MCF 10A (cell line): Measurements from ENCODE around the gene PROM1. TPM values are rescaled to one million over a fixed set of nuclear protein-coding genes. Genes with fewer than 3 reads are reported as not detected.
A peak's percentile ranks its signal among the peaks of the same experiment; 100 is the strongest.

Source experiments
- BruUV-seq: library from RNA; stranded (reverse); fragments of 400-500 nt; replicated peaks from 2 replicates; lab custom pipeline; 2021; lab: Mats Ljungman, UMichigan
- CTCF ChIA-PET: fragments of 300-600 bp; sonication (Branson Sonifier 250); formaldehyde crosslinking; extraction: SDS; loops from one replicate; lab custom pipeline; 2021; ENCODE audit warnings: antibody characterized with exemption, inconsistent platforms; lab: Yijun Ruan, JAX
- POLR2A ChIA-PET: fragments of 300-600, 350-650 bp; sonication (Branson Sonifier 250); formaldehyde crosslinking; extraction: SDS; loops from one replicate; lab custom pipeline; 2020; ENCODE audit warnings: antibody characterized with exemption, inconsistent platforms; lab: Yijun Ruan, JAX
- DNase-seq: peaks from one replicate; pipeline ENCODE4 v3.0.0-alpha.2; 2018; ENCODE audit not compliant: unreplicated experiment
- H3K27ac Mint-ChIP-seq: one replicate; pipeline ENCODE4 v1.8.0; 2022; ENCODE audit warnings: mild to moderate bottlenecking, low read depth, mixed read lengths; ENCODE audit not compliant: unreplicated experiment
- H3K27me3 Mint-ChIP-seq: one replicate; pipeline ENCODE4 v1.8.0; 2022; ENCODE audit warnings: mixed read lengths; ENCODE audit not compliant: insufficient read depth, unreplicated experiment
- H3K36me3 Mint-ChIP-seq: one replicate; pipeline ENCODE4 v1.8.0; 2022; ENCODE audit warnings: mild to moderate bottlenecking, moderate library complexity, mixed read lengths; ENCODE audit not compliant: insufficient read depth, unreplicated experiment
- H3K4me1 Mint-ChIP-seq: one replicate; pipeline ENCODE4 v1.8.0; 2022; ENCODE audit warnings: mixed read lengths; ENCODE audit not compliant: insufficient read depth, unreplicated experiment
- H3K4me3 Mint-ChIP-seq: one replicate; pipeline ENCODE4 v1.8.0; 2022; ENCODE audit warnings: mild to moderate bottlenecking, moderate library complexity, mixed read lengths; ENCODE audit not compliant: unreplicated experiment
- H3K9me3 Mint-ChIP-seq: one replicate; pipeline ENCODE4 v1.8.0; 2022; ENCODE audit warnings: mixed read lengths; ENCODE audit not compliant: unreplicated experiment
- CTCF ChIP-seq: fragments of 200-600 bp; IDR thresholded peaks from one replicate; pipeline ENCODE4 v1.8.0; 2022; ENCODE audit warnings: antibody characterized with exemption, mild to moderate bottlenecking; ENCODE audit not compliant: unreplicated experiment
- intact Hi-C: fragments of 100-400 bp; cut with micrococcal nuclease; formaldehyde crosslinking; loops from 2 replicates; pipeline ENCODE4 v1.14.1; 2022
- total RNA-seq: library from RNA; stranded (reverse); gene quantifications from 2 replicates; pipeline ENCODE4 v1.2.3, GENCODE V29; 2022

PROM1 gene
- total RNA-seq, 1 experiment from 2014 or later, result not detected

- Mint-ChIP-seq H3K27me3 (peaks cover 33% of the 10 kb centered on the region), H3K4me1 (peaks cover 12% of the 10 kb centered on the region), H3K27ac (no peak overlapping the region), H3K9me3 (no peaks in the 10 kb centered on the region), H3K36me3 (no peaks in the 10 kb centered on the region), H3K4me3 (no peak overlapping the region)
- intact Hi-C loops, result no loop called here
- peak; percentile 24 for DNase-seq
- ChIA-PET CTCF (interaction anchor here (0.6 to 1.0 kb wide), 3 partner anchors 19 to 101 kb away, joined by 4 to 8 read pairs (median 4); no protein-coding TSS in a partner anchor), POLR2A (interaction anchor here (0.5 kb wide), 1 partner anchor 566 kb away, joined by 3 read pairs; no protein-coding TSS in a partner anchor)
- TF ChIP-seq CTCF, result no peak
- BruUV-seq, result no TSS peak
These were observed 100.8 kb downstream of the PROM1 start for GRCh38 chr4:15982842-15983524.

GRCh38 chr4:15976456-15977447 is 107.1 kb downstream of the PROM1 start:
- ChIA-PET CTCF (interaction anchor here (0.7 to 2.7 kb wide), 5 partner anchors 21 to 497 kb away, joined by 3 to 14 read pairs (median 4); no protein-coding TSS in a partner anchor), POLR2A (interaction anchor here (0.6 kb wide), 1 partner anchor 140 kb away, joined by 3 read pairs; no protein-coding TSS in a partner anchor)
- no peak for DNase-seq
- no peak for TF ChIP-seq CTCF
- Mint-ChIP-seq H3K27ac (no peak overlapping the region), H3K27me3 (peaks cover 28% of the 10 kb centered on the region), H3K36me3 (no peaks in the 10 kb centered on the region), H3K4me1 (no peaks in the 10 kb centered on the region), H3K4me3 (no peak overlapping the region), H3K9me3 (no peaks in the 10 kb centered on the region)
- intact Hi-C loops, result no loop called here
- BruUV-seq, result no TSS peak

GRCh38 chr4:15971068-15971801 is 112.6 kb downstream of the PROM1 start:
- H3K4me3 Mint-ChIP-seq, result no peak overlapping the region
- no peaks in the 10 kb centered on the region for H3K36me3 Mint-ChIP-seq
- intact Hi-C loops, result no loop called here
- CTCF ChIA-PET, result interaction anchor here (0.6 to 2.2 kb wide), 5 partner anchors 20 to 89 kb away, joined by 3 to 12 read pairs (median 4); no protein-coding TSS in a partner anchor
- no TSS peak for BruUV-seq
- peaks cover 12% of the 10 kb centered on the region for H3K27me3 Mint-ChIP-seq
- DNase-seq, result no peak
- POLR2A ChIA-PET, result interaction anchor here (0.8 kb wide), 1 partner anchor 29 kb away, joined by 3 read pairs; no protein-coding TSS in a partner anchor
- H3K4me1 Mint-ChIP-seq, result no peaks in the 10 kb centered on the region
- no peak for TF ChIP-seq CTCF
- H3K9me3 Mint-ChIP-seq, result peaks cover 9% of the 10 kb centered on the region
- no peak overlapping the region for H3K27ac Mint-ChIP-seq
